HEK293 (cell line): ENCODE results near the gene ZSCAN2.

Experiments
- CTCF ChIP-seq: fragments of 450-650 bp; formaldehyde crosslinking; IDR thresholded peaks from 2 replicates; pipeline ENCODE4 v1.5.1; 2016; ENCODE audit warnings: missing biosample characterization, missing genetic modification characterization
- HOXA7 ChIP-seq: sonication (generic); formaldehyde crosslinking; IDR thresholded peaks from 2 replicates; pipeline ENCODE4 v1.8.1; 2022; ENCODE audit warnings: missing genetic modification reagents, borderline replicate concordance
- ZBTB1 ChIP-seq: fragments of 450-650 bp; formaldehyde crosslinking; IDR thresholded peaks from 2 replicates; pipeline ENCODE4 v1.5.1; 2016; ENCODE audit warnings: missing biosample characterization, missing genetic modification characterization
- ZBTB49 ChIP-seq: fragments of 450-650 bp; formaldehyde crosslinking; IDR thresholded peaks from 2 replicates; pipeline ENCODE4 v1.5.1; 2016; ENCODE audit warnings: missing biosample characterization, missing genetic modification characterization, low read depth
- ZNF560 ChIP-seq: fragments of 450-650 bp; formaldehyde crosslinking; IDR thresholded peaks from 2 replicates; pipeline ENCODE4 v1.5.1; 2017; ENCODE audit warnings: missing biosample characterization, missing genetic modification characterization, borderline replicate concordance
- ZNF623 ChIP-seq: fragments of 450-650 bp; formaldehyde crosslinking; IDR thresholded peaks from 2 replicates; pipeline ENCODE4 v1.5.1; 2016; ENCODE audit warnings: missing biosample characterization, missing genetic modification characterization
- ZNF639 ChIP-seq: fragments of 450-650 bp; formaldehyde crosslinking; IDR thresholded peaks from 2 replicates; pipeline ENCODE4 v1.5.1; 2016; ENCODE audit warnings: missing biosample characterization, missing genetic modification characterization

GRCh38 chr15:84645496-84645895, 44.7 kb downstream of the ZSCAN2 start:
- TF ChIP-seq CTCF, result no peak
- TF ChIP-seq ZNF560, result no peak
- TF ChIP-seq ZBTB49, result no peak
- TF ChIP-seq HOXA7 (CRISPR knock-in tag), result no peak
- TF ChIP-seq ZBTB1, result no peak
- no peak for TF ChIP-seq ZNF639
- no peak for TF ChIP-seq ZNF623 (tag by site-specific recombination)
